ENCODE results near the gene NEURL1B. TPM values are rescaled to one million over a fixed set of nuclear protein-coding genes. Genes with fewer than 3 reads are reported as not detected.
A peak's percentile ranks its signal among the peaks of the same experiment; 100 is the strongest.

NEURL1B gene
- total RNA-seq, 4 donors from 2014 or later: 8.2 to 29.9 (median 10.9) TPM

GRCh38 chr5:172740428-172741205 is 99.6 kb downstream of the NEURL1B start:
- TF ChIP-seq CTCF (IDR thresholded peaks at IDR 0.05) (no peak), POLR2A (IDR thresholded peaks at IDR 0.05) (no peak)
- peak; percentile 72 for DNase-seq
- Histone ChIP-seq H3K4me1 (peaks cover 0 to 24% of the 10 kb centered on the region in 2 donors), H3K9me3 (no peaks in the 10 kb centered on the region), H3K27ac (peak overlapping the region in 1 of 3 donors; percentile 69), H3K27me3 (no peaks in the 10 kb centered on the region), H3K4me3 (replicated peaks in 1 of 3) (no peak overlapping the region), H3K36me3 (no peaks in the 10 kb centered on the region)
- WGBS, 2 donors: 73% methylated on average over 15 of the region's 15 CpGs
- intact Hi-C loops (cut with DNase I): no loop called here

Small RNAs within 50 kb of the gene (microRNA-seq; reads per million reads assigned to microRNA genes)
- not detected for gene MIR5003

Small RNAs within 50 kb of the gene (small RNA-seq; reads per million reads assigned to genes)
- gene AC027309.2: not detected
- not detected for gene MIR5003

Other genes starting within 250 kb of the NEURL1B start
- gene SH3PXD2B, start 186.7 kb upstream of the NEURL1B start, total RNA-seq: 10 to 100 TPM; 13.7 to 27.1 (median 21.1) TPM
- 1,000 to 10,000 TPM in 1 of 4 donors, 100 to 1,000 TPM in 3; 613 to 1,025 (median 690) TPM for gene DUSP1, start 129.9 kb downstream of the NEURL1B start, total RNA-seq
- 100 to 1,000 TPM; 156 to 214 (median 175) TPM for gene ERGIC1, start 193.0 kb downstream of the NEURL1B start, total RNA-seq